CD4-positive, alpha-beta T cell treated with Interleukin-15 for 1 hour (primary cell): Measurements from ENCODE around the gene TMEM116.
"Not testable (repeated sequence)": the region's sequence is repeated elsewhere in the genome, so short reads cannot be mapped to it uniquely, and the experiment has no call there.

ENCODE experiments used
- DNase-seq: peaks from one replicate; pipeline ENCODE4 v3.0.0-alpha.2; 2020

Gene TMEM116

GRCh38 chr12:112012775-112013600 lies at the start of gene TMEM116, which contains the start of gene ERP29:
Gene TMEM116 (minus strand): TSS chr12:112013165. CDS start chr12:112005270, 7,895 bp downstream.
Gene ERP29 (plus strand): TSS chr12:112013426. CDS start chr12:112013466, 40 bp downstream.
- peak; percentile 99 for DNase-seq

- DNase-seq, result no peak
These were observed 48.2 kb upstream of the TMEM116 start for GRCh38 chr12:112061137-112061536.

GRCh38 chr12:112049351-112049750 lies 36.4 kb upstream of the TMEM116 start:
- DNase-seq, result no peak

GRCh38 chr12:112046003-112046402 lies 33.0 kb upstream of the TMEM116 start:
- no peak for DNase-seq

GRCh38 chr12:112036614-112037013 lies 23.6 kb upstream of the TMEM116 start:
- not testable (repeated sequence) for DNase-seq

- no peak for DNase-seq
These were observed 22.3 kb upstream of the TMEM116 start for GRCh38 chr12:112035219-112035785.

GRCh38 chr12:112032292-112032691 lies 19.3 kb upstream of the TMEM116 start:
- no peak for DNase-seq

GRCh38 chr12:112031472-112031871 lies 18.5 kb upstream of the TMEM116 start:
- DNase-seq, result no peak

GRCh38 chr12:112029301-112029700 lies 16.3 kb upstream of the TMEM116 start:
- no peak for DNase-seq

- DNase-seq, result no peak
These were observed 12.9 kb upstream of the TMEM116 start for GRCh38 chr12:112025808-112026375.

GRCh38 chr12:112023759-112024396 lies 10.9 kb upstream of the TMEM116 start:
- no peak for DNase-seq

- no peak for DNase-seq
These were observed 9.5 kb upstream of the TMEM116 start for GRCh38 chr12:112022241-112023016.

GRCh38 chr12:112020947-112021457 lies 8.0 kb upstream of the TMEM116 start:
- no peak for DNase-seq

- DNase-seq, result no peak
These were observed 5.7 kb upstream of the TMEM116 start for GRCh38 chr12:112018571-112019237.

- no peak for DNase-seq
These were observed 4.1 kb upstream of the TMEM116 start for GRCh38 chr12:112017041-112017440.

GRCh38 chr12:112015938-112016337 lies 3.0 kb upstream of the TMEM116 start:
- DNase-seq, result no peak

GRCh38 chr12:112013601-112014402 lies 837 bp upstream of the TMEM116 start:
- peak; percentile 72 for DNase-seq

GRCh38 chr12:112011685-112012084 lies 1.3 kb downstream of the TMEM116 start:
- DNase-seq, result no peak

- DNase-seq, result no peak
These were observed 2.3 kb downstream of the TMEM116 start for GRCh38 chr12:112010415-112011344.

GRCh38 chr12:112009596-112009995 lies 3.4 kb downstream of the TMEM116 start:
- not testable (repeated sequence) for DNase-seq
